ENCODE measurements around the gene TAB2.

DNA sequence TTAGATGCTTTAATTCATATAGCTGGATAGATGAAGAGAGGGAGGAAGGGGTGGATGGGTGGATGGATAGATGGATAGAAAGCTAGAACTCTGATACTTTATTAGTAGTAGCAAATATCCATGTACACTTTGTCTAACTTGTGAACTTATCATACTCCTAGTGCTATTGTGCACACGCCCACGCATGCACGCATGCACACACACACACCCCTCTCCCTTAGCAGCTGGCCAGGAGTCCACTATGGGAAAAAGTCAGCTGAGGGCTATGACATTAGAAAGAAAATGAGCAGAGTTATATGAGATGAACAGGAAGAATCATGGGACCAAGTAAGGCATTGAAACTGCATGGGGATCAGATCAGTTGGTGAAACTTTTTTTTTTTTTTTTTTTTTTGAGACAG, 28.6 kb downstream of the TAB2 start:
- TF ChIP-seq, protein P1, sequence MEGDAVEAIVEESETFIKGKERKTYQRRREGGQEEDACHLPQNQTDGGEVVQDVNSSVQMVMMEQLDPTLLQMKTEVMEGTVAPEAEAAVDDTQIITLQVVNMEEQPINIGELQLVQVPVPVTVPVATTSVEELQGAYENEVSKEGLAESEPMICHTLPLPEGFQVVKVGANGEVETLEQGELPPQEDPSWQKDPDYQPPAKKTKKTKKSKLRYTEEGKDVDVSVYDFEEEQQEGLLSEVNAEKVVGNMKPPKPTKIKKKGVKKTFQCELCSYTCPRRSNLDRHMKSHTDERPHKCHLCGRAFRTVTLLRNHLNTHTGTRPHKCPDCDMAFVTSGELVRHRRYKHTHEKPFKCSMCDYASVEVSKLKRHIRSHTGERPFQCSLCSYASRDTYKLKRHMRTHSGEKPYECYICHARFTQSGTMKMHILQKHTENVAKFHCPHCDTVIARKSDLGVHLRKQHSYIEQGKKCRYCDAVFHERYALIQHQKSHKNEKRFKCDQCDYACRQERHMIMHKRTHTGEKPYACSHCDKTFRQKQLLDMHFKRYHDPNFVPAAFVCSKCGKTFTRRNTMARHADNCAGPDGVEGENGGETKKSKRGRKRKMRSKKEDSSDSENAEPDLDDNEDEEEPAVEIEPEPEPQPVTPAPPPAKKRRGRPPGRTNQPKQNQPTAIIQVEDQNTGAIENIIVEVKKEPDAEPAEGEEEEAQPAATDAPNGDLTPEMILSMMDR (IDR thresholded peaks at IDR 0.05), result no peak
- TF ChIP-seq EP300 (IDR thresholded peaks at IDR 0.05), result no peak

Measured in esophagus muscularis mucosa (tissue), 3 donors.